Tibial artery (tissue), 4 donors: ENCODE measurements around the gene CORO2B.

Experiments used
- DNase-seq, 2 donors: peaks; one replicate each; pipeline ENCODE4 v3.0.0-alpha.2; 2019
- H3K27ac ChIP-seq, 2 donors: fragments of 200-600 bp; sonication (generic) in 1 of 2; 1 replicate in 1 of 2; 2 replicates in 1 of 2; pipeline ENCODE4 v1.5.1; 2018 to 2019; ENCODE audit warnings: mild to moderate bottlenecking in 1 of 2
- H3K27me3 ChIP-seq, 2 donors: fragments of 200-600 bp; sonication (generic) in 1 of 2; one replicate each; pipeline versions ENCODE4 v1.5.1 to v1.6.0; 2016 to 2019
- H3K36me3 ChIP-seq, 3 donors: fragments of 200-600 bp; sonication (generic) in 2 of 3; one replicate each; pipeline ENCODE4 v1.5.1; 2016 to 2019; ENCODE audit warnings: mild to moderate bottlenecking in 2 of 3
- H3K4me1 ChIP-seq, 4 donors: fragments of 200-600 bp; sonication (generic) in 2 of 4; 1 replicate in 3 of 4; 2 replicates in 1 of 4; pipeline ENCODE4 v1.5.1; 2016 to 2019
- H3K4me3 ChIP-seq, 2 donors: fragments of 200-600 bp; sonication (generic) in 1 of 2; 1 replicate in 1 of 2; 2 replicates in 1 of 2; pipeline ENCODE4 v1.5.1; 2018 to 2019; ENCODE audit warnings: mild to moderate bottlenecking in 2 of 2
- H3K9me3 ChIP-seq, 3 donors: fragments of 200-600 bp; sonication (generic) in 1 of 3; one replicate each; pipeline ENCODE4 v1.5.1; 2016 to 2019
- CTCF ChIP-seq, 2 experiments: fragments of 200-600 bp in 1 of 2; fragments of 450-650 bp in 1 of 2; IDR thresholded peaks; one replicate each; pipeline ENCODE4 v1.5.1; 2017 to 2019; ENCODE audit warnings: antibody characterized with exemption in 2 of 2, mild to moderate bottlenecking in 1 of 2, moderate library complexity in 1 of 2
- intact Hi-C: fragments of 100-400 bp; cut with DNase I; formaldehyde crosslinking; loops from one replicate; pipeline ENCODE4 v1.15.0; 2023; ENCODE audit warnings: low total_unique reads

The CORO2B gene

GRCh38 chr15:68639926-68640600, 61.3 kb downstream of the CORO2B start:
- Histone ChIP-seq H3K27me3 (no peaks in the 10 kb centered on the region), H3K4me3 (no peak overlapping the region), H3K36me3 (no peaks in the 10 kb centered on the region), H3K27ac (no peak overlapping the region), H3K4me1 (peaks cover 0 to 22% (median 11%) of the 10 kb centered on the region in 4 donors), H3K9me3 (no peaks in the 10 kb centered on the region)
- no peak for DNase-seq
- intact Hi-C loops: no loop called here
- no peak for TF ChIP-seq CTCF (IDR thresholded peaks at IDR 0.05)

DNA sequence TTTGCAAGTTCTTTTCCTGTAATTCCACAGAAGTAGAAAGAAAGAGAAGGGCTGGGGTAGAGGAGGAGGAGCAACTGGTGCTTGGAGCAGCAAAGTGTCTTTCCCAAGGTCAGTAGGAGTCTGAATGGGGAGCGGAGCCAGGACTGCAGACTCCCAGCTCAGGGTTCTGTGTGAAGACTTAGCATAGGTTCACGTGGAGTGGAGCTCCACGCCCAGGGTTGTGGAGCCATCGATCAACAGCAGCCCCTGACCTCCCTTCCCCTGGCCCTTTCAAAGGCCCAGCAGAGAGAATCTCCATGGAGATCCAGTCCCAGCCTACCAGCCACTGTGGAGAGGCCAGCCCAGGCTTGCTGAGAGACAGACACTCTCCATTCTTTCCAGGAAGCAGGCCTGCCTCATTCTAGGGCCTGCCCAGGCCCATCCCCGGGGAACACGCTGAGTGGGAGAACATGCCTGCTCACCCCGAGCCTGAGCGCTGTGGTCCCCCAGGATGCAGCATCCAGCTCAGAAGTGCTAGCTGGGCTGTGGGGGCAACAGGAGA, 62.1 kb downstream of the CORO2B start:
- intact Hi-C loops: no loop called here
- Histone ChIP-seq H3K4me3 (no peak overlapping the region), H3K4me1 (peaks cover 0 to 18% (median 5%) of the 10 kb centered on the region in 4 donors), H3K9me3 (no peaks in the 10 kb centered on the region), H3K36me3 (no peaks in the 10 kb centered on the region), H3K27me3 (no peaks in the 10 kb centered on the region), H3K27ac (no peak overlapping the region)
- no peak for TF ChIP-seq CTCF (IDR thresholded peaks at IDR 0.05)
- DNase-seq: peak in 1 of 2 donors; percentile 63

- intact Hi-C loops: no loop called here
- Histone ChIP-seq H3K9me3 (no peaks in the 10 kb centered on the region), H3K4me1 (peaks cover 0 to 18% (median 5%) of the 10 kb centered on the region in 4 donors), H3K27me3 (no peaks in the 10 kb centered on the region), H3K27ac (no peak overlapping the region), H3K36me3 (no peaks in the 10 kb centered on the region), H3K4me3 (no peak overlapping the region)
- peak in 1 of 2 donors; percentile 50 for DNase-seq
- no peak for TF ChIP-seq CTCF (IDR thresholded peaks at IDR 0.05)
Observed at GRCh38 chr15:68641376-68641775, 62.6 kb downstream of the CORO2B start.

GRCh38 chr15:68642491-68642845, 63.7 kb downstream of the CORO2B start:
- no peaks in the 10 kb centered on the region for H3K9me3 ChIP-seq
- TF ChIP-seq CTCF (IDR thresholded peaks at IDR 0.05): no peak
- no peak overlapping the region for H3K4me3 ChIP-seq
- H3K36me3 ChIP-seq: no peaks in the 10 kb centered on the region
- DNase-seq: peak in 1 of 2 donors; percentile 59
- H3K27me3 ChIP-seq: no peaks in the 10 kb centered on the region
- H3K4me1 ChIP-seq: peaks cover 0 to 16% (median 5%) of the 10 kb centered on the region in 4 donors
- intact Hi-C loops: no loop called here
- no peak overlapping the region for H3K27ac ChIP-seq

DNA sequence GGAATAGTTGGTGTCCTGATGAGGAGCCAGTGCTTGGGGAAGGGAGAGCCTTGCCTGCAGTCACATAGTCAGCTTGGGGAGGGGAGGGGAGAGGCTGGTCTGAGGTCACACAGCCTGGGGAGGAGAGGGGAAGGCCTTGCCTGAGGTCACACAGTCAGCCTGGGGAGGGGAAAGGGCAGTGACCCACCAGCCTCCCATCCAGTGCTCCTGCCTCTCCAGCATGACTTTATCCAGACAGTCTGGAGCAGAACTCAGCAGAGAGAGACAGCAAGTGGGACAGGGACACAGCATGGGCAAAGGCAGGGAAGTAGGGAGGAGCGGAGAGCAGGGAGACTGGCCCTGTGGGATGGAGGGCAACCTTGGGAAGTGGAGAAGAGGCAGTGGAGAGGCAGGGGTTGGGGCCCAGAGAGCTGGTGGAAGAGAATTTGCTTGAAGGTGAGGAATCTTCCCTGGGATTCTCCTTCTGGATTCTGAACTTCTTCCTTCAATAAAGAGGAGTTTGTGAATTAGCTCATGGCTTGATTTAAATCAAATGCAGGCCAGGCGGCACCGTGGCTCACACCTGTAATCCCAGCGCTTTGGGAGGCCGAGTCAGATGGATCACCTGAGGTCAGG, 64.5 kb downstream of the CORO2B start:
- Histone ChIP-seq H3K4me1 (peaks cover 0 to 7% (median 1%) of the 10 kb centered on the region in 4 donors), H3K4me3 (no peak overlapping the region), H3K27ac (no peak overlapping the region), H3K36me3 (no peaks in the 10 kb centered on the region), H3K27me3 (no peaks in the 10 kb centered on the region), H3K9me3 (no peaks in the 10 kb centered on the region)
- peak in 1 of 2 donors; percentile 21 for DNase-seq
- TF ChIP-seq CTCF (IDR thresholded peaks at IDR 0.05): no peak
- intact Hi-C loops: no loop called here
